Heart left ventricle (tissue), 16 donors: Measurements from ENCODE around the gene TMEM150B. TPM values are rescaled to one million over a fixed set of nuclear protein-coding genes. Genes with fewer than 3 reads are reported as not detected.

Experiments used
- ATAC-seq, 4 donors: fragments of 200-7000 bp; cut with Tn5 transposase; one replicate each; pipeline ENCODE4 v1.9.1; 2020 to 2022; ENCODE audit warnings: moderate library complexity in 4 of 4, mild to moderate bottlenecking in 3 of 4, moderate number of reproducible peaks in 1 of 4
- DNase-seq, 5 donors: peaks; one replicate each; pipeline ENCODE4 v3.0.0-alpha.2; 2020
- H3K27ac ChIP-seq, 12 donors: fragments of 200-600 bp; sonication (generic) in 4 of 12; one replicate each; pipeline versions ENCODE4 v1.5.0 to v1.8.0; 2016 to 2022; ENCODE audit warnings: mild to moderate bottlenecking in 2 of 12
- H3K27me3 ChIP-seq, 9 donors: fragments of 200-600 bp; sonication (generic) in 2 of 9; one replicate each; pipeline versions ENCODE4 v1.5.1 to v1.8.0; 2016 to 2022; ENCODE audit warnings: mild to moderate bottlenecking in 3 of 9
- H3K36me3 ChIP-seq, 9 donors: fragments of 200-600 bp; sonication (generic) in 2 of 9; one replicate each; pipeline versions ENCODE4 v1.5.0 to v1.8.0; 2018 to 2022; ENCODE audit warnings: mild to moderate bottlenecking in 2 of 9
- H3K4me1 ChIP-seq, 12 donors: fragments of 200-600 bp; sonication (generic) in 4 of 12; one replicate each; pipeline versions ENCODE4 v1.5.0 to v1.8.0; 2016 to 2022; ENCODE audit warnings: mild to moderate bottlenecking in 3 of 12
- H3K4me3 ChIP-seq, 12 donors: fragments of 200-600 bp; sonication (generic) in 4 of 12; one replicate each; pipeline versions ENCODE4 v1.5.0 to v1.8.0; 2017 to 2022; ENCODE audit warnings: mild to moderate bottlenecking in 9 of 12, moderate library complexity in 4 of 12
- H3K9me3 ChIP-seq, 12 donors: fragments of 200-600 bp; sonication (generic) in 4 of 12; one replicate each; pipeline versions ENCODE4 v1.5.0 to v1.8.0; 2016 to 2022; ENCODE audit warnings: mild to moderate bottlenecking in 1 of 12
- CTCF ChIP-seq, 12 donors: fragments of 200-600 bp; sonication (generic) in 4 of 12; IDR thresholded peaks; one replicate each; pipeline versions ENCODE4 v1.5.0 to v1.8.0; 2018 to 2022; ENCODE audit warnings: antibody characterized with exemption in 12 of 12, mild to moderate bottlenecking in 5 of 12
- POLR2A ChIP-seq, 2 donors: fragments of 450-650 bp; IDR thresholded peaks; one replicate each; pipeline ENCODE4 v1.6.1; 2017; ENCODE audit warnings: antibody characterized with exemption in 2 of 2, mild to moderate bottlenecking in 2 of 2, moderate library complexity in 2 of 2
- WGBS, 4 donors: extraction: QIAGEN DNeasy Blood & Tissue Kit in 2 of 4; methylation state at CpG; one replicate each; pipeline versions ENCODE4 v1.1.5 to v1.1.7; 2013 to 2018; 5-methylcytosine and 5-hydroxymethylcytosine counted together
- intact Hi-C, 10 donors: fragments of 100-400 bp; cut with DNase I; formaldehyde crosslinking; loops; one replicate each; pipeline versions ENCODE4 v1.11.1 to v1.14.2; 2022
- polyA plus RNA-seq, 2 donors: library from polyadenylated mRNA; stranded (reverse); fragments of 200-250 nt; gene quantifications; one replicate each; pipeline ENCODE4 v1.2.3, GENCODE V29; 2013
- total RNA-seq, 9 donors: library from RNA; depleted of rRNA in 2 of 9; stranded (reverse); fragments of >200 nt in 2 of 9; fragmentation: NEBNext Ultra II Directional in 3 of 9; extraction: Animal tissue kit (Norgen Biotek cat#: 25700) in 3 of 9; gene quantifications; one replicate each; pipeline versions ENCODE4 v1.1.0 to v1.2.4, GENCODE V29; 2016 to 2023
- donor health status: ischemic (EF 13 %, LVEDD 7.1; RV severe dilation, severe dysfunction).
- donor health status: healthy with polysubstance abuse.
- donor health status: DM: no; HTN: yes; CAD: no.
- donor health status: DM: no; HTN: no; CAD: no.
- donor health status: ischemic (EF 25% LVEDD 6.9; RV normal size, moderate dysfunction).
- donor health status: ischemic (EF 25% LVEDD 5.7; RV mildly dilated, moderate dysfunction).
- donor health status: healthy.
- donor health status: DM: yes; HTN: yes; CAD: no.
- donor health status: ischemic (EF 35%, LVEDD 5.7; RV mildly dilated, moderate dysfunction).
- donor health status: nonischemic (EF 11% LVEDD 7.7; RV severe dilation, severe dysfunction).
- donor health status: DM: yes; HTN: yes; CAD: no.
- donor health status: PGD.
- donor health status: ischemic (EF 29% LVEDD 5.4; RV normal size, mild dysfunction).
- donor health status: nonischemic (EF 23%, LVEDD 6.1; RV moderate dilation, normal function).

Gene TMEM150B
- total and polyA plus RNA-seq, 11 donors: 0.43 to 14.1 (median 0.99) TPM; not detected in 1

- peak in 2 of 5 donors; percentile 54 to 68 for DNase-seq
- Histone ChIP-seq H3K27ac (no peak overlapping the region), H3K36me3 (no peaks in the 10 kb centered on the region), H3K9me3 (no peaks in the 10 kb centered on the region), H3K4me1 (peaks cover 0 to 21% (median under 1%) of the 10 kb centered on the region in 12 donors), H3K4me3 (peak overlapping the region in 5 of 12 donors; percentile 26 to 35 (median 33)), H3K27me3 (peaks cover 38 to 69% (median 54%) of the 10 kb centered on the region in 9 donors)
- peak in 3 of 4 donors; percentile 64 to 77 (median 69) for ATAC-seq
- TF ChIP-seq CTCF (IDR thresholded peaks at IDR 0.05): no peak
- no peak for TF ChIP-seq POLR2A (IDR thresholded peaks at IDR 0.05)
- intact Hi-C loops: no loop called here
- 8 to 18% (median 9%) methylated on average over 19 to 54 of the region's 54 CpGs for WGBS, 4 donors
These were observed 43.8 kb upstream of the TMEM150B start for GRCh38 chr19:55368701-55369563.

- TF ChIP-seq POLR2A (IDR thresholded peaks at IDR 0.05) (no peak), CTCF (IDR thresholded peaks at IDR 0.05) (no peak)
- Histone ChIP-seq H3K4me1 (peaks cover 0 to 20% (median 0%) of the 10 kb centered on the region in 12 donors), H3K9me3 (no peaks in the 10 kb centered on the region), H3K27me3 (peaks cover 38 to 64% (median 49%) of the 10 kb centered on the region in 9 donors), H3K4me3 (no peak overlapping the region), H3K36me3 (no peaks in the 10 kb centered on the region), H3K27ac (no peak overlapping the region)
- 66 to 84% (median 80%) methylated on average over 10 to 16 of the region's 16 CpGs for WGBS, 4 donors
- ATAC-seq (no peak), DNase-seq (peak in 1 of 5 donors; percentile 55)
- intact Hi-C loops: no loop called here
These were observed 43.0 kb upstream of the TMEM150B start for GRCh38 chr19:55368106-55368505.

GRCh38 chr19:55366790-55367189, 41.6 kb upstream of the TMEM150B start:
- H3K27me3 ChIP-seq: peaks cover 27 to 51% (median 38%) of the 10 kb centered on the region in 9 donors
- no peak overlapping the region for H3K4me3 ChIP-seq
- TF ChIP-seq POLR2A (IDR thresholded peaks at IDR 0.05): no peak
- TF ChIP-seq CTCF (IDR thresholded peaks at IDR 0.05): no peak
- no peak for DNase-seq
- intact Hi-C loops: no loop called here
- no peaks in the 10 kb centered on the region for H3K36me3 ChIP-seq
- peaks cover 0 to 20% (median 0%) of the 10 kb centered on the region in 12 donors for H3K4me1 ChIP-seq
- no peaks in the 10 kb centered on the region for H3K9me3 ChIP-seq
- no peak for ATAC-seq
- 74 to 89% (median 78%) methylated on average over 3 of the region's 3 CpGs for WGBS, 4 donors
- no peak overlapping the region for H3K27ac ChIP-seq

GRCh38 chr19:55365964-55366363, 40.8 kb upstream of the TMEM150B start:
- 69 to 74% (median 72%) methylated on average over 15 to 19 of the region's 19 CpGs for WGBS, 4 donors
- H3K36me3 ChIP-seq: no peaks in the 10 kb centered on the region
- TF ChIP-seq POLR2A (IDR thresholded peaks at IDR 0.05) (no peak), CTCF (IDR thresholded peaks at IDR 0.05) (no peak)
- no peak overlapping the region for H3K4me3 ChIP-seq
- DNase-seq: no peak
- ATAC-seq: no peak
- no peak overlapping the region for H3K27ac ChIP-seq
- H3K27me3 ChIP-seq: peaks cover 24 to 43% (median 30%) of the 10 kb centered on the region in 9 donors
- H3K9me3 ChIP-seq: no peaks in the 10 kb centered on the region
- intact Hi-C loops: no loop called here
- H3K4me1 ChIP-seq: peaks cover 0 to 20% (median 0%) of the 10 kb centered on the region in 12 donors
